AG09319 (cell line): ENCODE measurements around the gene VSIG10L.

Source experiments
- DNase-seq: peaks from one replicate; pipeline ENCODE4 v3.0.0-alpha.2; 2010; ENCODE audit warnings: low read depth; ENCODE audit errors: extremely low read depth
- TF ChIP-seq, protein P1 (sequence below): IDR thresholded peaks from 2 replicates; pipeline ENCODE4 v1.5.1; 2011; ENCODE audit warnings: low read depth, mild to moderate bottlenecking, inconsistent platforms, low read length, moderate library complexity

Gene VSIG10L

DNA sequence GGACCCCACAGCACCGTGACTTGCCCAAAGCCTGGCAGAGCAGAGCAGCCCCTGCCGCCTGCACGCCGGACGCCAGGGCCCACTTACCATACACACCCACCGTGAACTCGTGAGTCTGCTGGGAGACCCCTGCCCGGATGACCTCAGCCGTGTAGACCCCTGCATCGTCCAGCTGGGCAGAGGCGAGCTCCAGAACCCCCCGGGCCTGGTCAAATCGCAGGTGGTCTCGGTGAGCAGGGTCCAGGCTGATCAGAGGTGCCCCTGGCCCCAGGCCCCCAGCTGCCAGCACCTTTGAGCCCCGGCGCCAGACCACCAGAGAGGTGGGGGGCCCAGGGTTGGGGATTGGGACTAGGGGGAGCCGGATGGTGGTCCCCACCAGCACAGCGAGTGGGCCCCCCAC, 873 bp downstream of the VSIG10L start:
- TF ChIP-seq, protein P1, sequence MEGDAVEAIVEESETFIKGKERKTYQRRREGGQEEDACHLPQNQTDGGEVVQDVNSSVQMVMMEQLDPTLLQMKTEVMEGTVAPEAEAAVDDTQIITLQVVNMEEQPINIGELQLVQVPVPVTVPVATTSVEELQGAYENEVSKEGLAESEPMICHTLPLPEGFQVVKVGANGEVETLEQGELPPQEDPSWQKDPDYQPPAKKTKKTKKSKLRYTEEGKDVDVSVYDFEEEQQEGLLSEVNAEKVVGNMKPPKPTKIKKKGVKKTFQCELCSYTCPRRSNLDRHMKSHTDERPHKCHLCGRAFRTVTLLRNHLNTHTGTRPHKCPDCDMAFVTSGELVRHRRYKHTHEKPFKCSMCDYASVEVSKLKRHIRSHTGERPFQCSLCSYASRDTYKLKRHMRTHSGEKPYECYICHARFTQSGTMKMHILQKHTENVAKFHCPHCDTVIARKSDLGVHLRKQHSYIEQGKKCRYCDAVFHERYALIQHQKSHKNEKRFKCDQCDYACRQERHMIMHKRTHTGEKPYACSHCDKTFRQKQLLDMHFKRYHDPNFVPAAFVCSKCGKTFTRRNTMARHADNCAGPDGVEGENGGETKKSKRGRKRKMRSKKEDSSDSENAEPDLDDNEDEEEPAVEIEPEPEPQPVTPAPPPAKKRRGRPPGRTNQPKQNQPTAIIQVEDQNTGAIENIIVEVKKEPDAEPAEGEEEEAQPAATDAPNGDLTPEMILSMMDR: no peak

DNA sequence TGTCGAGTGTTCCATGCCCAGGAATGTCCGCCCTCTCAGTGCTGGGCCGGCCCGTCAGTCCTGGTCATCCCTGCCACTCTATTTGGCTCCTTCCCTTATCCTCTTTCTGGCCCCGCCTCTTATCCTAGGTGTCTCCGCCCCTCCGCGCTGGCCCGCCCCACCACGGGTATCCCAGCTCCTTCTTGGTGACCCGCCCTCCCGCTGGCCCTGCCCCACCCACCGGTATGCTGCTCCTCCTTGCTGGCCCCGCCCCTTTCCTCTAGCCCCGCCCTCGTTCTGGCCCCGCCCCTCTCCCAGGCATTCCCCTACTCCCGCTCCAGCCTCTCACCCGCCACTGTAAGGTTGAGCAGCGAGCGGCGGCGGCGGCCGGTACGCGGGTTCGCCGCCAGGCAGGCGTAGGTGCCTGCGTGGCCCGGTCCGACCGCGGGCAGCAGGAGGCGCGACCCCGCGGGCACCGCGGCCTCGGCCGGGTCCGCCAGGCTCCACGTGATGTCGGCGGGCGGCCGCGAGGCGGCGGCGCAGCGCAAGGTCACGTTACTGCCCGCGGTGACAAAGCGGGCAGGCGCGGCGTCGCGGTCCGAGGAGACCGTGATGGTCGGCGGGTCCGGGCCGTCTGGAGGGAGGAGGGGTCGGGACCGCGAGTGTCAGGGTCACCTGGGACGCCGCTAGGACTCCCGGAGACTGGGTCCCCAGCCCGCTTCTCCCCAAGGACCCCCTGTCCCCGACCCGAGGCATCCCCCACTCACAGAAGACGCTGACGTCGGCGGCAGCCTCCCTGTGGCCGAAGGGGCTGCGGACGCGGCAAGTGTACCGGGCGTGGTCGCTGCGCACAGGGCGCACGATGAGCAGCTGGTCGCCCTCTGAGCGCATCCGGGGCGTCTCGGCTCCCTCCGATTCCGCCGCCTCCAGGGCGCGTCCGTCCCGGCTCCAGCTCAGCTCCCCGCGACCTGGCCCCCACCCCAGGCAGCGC, 2.0 kb downstream of the VSIG10L start:
- TF ChIP-seq, protein P1: no peak; the same call in 1 of the 2 replicates
- DNase-seq: peak; percentile 92

More for the DNA sequence above, 873 bp downstream of the VSIG10L start:
- DNase-seq: no peak

DNA sequence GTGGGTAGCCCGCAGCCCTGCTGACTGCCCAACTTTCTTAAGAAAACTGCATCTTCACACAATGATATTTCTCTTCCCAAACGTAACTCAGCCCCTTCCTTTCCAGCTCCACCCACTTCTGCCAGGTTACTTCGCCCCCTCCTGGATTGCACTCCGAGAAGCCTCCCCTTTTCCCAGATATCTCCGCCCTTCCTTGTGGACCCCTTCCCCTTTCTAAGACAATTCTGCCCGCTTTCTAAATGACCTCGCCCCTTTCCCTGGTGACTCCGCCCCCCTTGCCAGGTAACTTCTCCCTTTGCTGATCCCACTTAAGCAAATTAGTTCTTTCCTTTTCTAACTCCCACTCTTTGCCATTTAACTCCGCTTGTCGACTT, 2.6 kb downstream of the VSIG10L start:
- no peak for DNase-seq
- TF ChIP-seq, protein P1: peak; percentile 1

DNA sequence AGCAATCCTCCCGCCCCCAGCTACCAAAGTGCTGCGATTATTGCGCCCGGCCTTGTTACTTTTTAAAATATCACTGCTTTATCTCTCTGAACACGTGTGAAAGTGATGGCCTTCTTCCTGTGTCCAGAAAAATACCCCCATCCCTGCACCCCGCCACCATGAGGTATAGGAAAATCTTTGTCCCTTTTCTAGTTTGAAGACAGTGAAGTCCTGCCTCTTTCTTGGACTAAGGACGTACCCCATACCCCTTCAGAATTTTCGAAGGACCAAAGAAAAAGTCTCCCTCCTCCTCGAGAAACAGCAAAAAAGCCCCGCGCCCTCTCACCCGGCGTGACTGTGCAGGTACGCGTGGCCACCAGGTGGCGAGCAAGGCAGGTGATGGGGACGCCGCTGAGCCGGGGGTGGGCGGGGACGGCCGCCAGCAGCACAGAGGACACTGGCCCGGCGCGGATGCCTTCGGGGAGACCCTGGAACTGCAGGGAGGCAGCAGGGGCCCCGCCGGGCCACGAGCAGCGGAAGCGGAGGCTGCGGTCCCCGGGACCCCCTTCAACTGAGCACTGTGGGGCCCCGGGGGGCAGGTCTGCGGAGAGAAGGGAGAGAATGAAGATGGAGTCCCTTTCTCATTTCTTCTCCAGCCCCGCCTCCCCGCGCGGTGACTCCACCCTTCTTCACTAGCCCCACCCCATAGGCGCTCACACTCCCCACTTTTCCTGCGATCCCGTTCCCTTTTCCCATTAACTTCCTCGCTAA, 3.2 kb downstream of the VSIG10L start:
- peak; percentile 15 for DNase-seq
- TF ChIP-seq, protein P1: peak; percentile 79

DNA sequence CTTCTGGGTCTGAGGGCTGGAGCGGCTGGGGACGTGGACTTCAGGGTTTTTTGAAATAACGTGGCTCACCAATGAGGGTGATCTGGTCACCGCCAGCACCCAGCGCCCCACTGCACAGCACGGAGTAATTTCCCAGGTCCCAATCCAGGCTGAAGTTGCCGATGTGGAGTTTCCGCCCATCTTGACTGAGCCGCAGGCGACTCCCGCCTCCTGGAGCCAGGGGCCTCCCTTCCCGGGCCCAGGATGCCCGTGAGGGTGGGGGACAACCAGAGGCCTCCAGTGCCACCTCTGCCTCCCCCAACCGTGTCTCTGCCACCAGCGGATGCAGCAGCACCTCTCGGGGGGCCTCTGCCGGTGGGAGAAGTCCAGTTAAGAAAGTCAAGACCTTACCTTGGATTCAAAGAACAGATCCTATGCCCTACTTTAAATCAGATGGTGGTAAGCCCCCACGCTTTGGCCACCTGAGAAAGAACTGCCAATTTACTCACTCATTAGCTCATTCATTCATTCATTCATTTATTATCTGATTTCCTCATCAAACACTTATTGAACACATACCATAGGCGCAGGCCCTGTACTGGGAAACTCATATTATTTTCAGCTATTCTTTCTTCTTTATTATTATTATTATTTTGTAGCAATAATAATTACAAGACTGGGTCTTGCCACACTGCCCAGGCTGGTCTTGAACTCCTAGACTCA, 3.9 kb downstream of the VSIG10L start:
- TF ChIP-seq, protein P1: no peak
- no peak for DNase-seq

DNA sequence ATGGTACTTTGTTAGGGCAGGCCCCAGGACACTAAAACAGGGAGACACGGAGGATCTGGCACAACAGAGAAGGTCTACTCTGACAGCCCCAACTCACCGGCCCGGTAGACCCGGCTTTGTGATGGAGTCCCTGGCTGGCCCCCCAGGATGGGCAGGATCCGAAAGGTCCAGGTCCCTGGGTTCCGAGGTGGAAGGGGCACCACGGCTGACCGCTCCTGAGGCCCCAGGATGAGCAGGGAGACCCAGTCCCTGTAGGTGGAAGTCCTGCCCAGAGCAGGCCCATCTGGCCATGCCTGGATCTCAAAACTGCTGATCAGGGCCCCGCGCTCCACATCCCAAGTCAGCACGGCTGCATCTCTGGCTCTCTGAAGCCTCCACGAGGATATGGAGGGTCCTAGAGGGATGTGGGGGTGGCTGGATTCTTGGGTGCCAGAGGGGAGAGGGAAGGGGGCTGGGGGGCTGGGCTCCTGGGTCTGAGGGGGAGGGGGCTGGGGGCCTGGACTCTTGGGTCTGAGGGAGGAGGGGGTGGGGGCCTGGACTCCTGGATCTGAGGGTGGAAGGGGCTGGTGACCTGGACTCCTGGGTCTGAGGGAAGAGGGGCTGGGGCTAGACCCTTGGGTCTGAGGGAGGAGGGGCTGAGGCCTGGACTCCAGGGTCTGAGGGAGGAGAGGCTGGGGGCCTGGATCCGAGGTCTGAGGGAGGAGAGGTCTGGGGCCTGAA, 4.6 kb downstream of the VSIG10L start:
- DNase-seq: no peak
- TF ChIP-seq, protein P1: no peak
